ENCODE results near the gene PPP2R2B. TPM values are rescaled to one million over a fixed set of nuclear protein-coding genes. Genes with fewer than 3 reads are reported as not detected.

PPP2R2B gene
- polyA plus RNA-seq, 3 donors: 0.08 TPM; not detected in 2

DNA sequence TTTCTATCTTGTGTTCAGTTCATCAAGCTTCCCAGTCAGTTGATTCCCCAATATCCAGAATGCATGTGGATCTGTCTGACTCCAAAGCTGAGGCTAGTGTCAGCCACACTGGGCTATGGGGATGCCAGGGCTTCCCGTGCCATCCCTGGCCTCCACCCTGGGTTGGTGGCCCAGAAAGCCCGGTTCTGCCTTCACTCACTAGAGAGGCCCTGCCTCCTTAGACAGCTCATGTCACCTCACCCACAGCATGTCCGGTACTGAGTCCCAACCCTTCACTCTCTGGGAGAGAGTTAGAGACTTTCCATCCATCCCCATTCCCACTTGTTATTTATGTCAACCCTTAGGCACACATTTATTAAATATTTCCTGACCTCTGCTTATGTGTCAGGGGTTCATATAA is 243.1 kb downstream of the PPP2R2B start:
- TF ChIP-seq, protein P1, sequence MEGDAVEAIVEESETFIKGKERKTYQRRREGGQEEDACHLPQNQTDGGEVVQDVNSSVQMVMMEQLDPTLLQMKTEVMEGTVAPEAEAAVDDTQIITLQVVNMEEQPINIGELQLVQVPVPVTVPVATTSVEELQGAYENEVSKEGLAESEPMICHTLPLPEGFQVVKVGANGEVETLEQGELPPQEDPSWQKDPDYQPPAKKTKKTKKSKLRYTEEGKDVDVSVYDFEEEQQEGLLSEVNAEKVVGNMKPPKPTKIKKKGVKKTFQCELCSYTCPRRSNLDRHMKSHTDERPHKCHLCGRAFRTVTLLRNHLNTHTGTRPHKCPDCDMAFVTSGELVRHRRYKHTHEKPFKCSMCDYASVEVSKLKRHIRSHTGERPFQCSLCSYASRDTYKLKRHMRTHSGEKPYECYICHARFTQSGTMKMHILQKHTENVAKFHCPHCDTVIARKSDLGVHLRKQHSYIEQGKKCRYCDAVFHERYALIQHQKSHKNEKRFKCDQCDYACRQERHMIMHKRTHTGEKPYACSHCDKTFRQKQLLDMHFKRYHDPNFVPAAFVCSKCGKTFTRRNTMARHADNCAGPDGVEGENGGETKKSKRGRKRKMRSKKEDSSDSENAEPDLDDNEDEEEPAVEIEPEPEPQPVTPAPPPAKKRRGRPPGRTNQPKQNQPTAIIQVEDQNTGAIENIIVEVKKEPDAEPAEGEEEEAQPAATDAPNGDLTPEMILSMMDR (IDR thresholded peaks at IDR 0.05): no peak
- H3K27me3 ChIP-seq (ENCODE audit: control insufficient read depth in 2 of 2, insufficient read depth in 2 of 2, low read length in 2 of 2): no peaks in the 10 kb centered on the region
- no peaks in the 10 kb centered on the region for H3K4me1 ChIP-seq (ENCODE audit: control insufficient read depth in 1 of 2, insufficient read depth in 2 of 2, low read length in 2 of 2)
- 86% methylated on average over 1 of the region's 3 CpGs for WGBS (ENCODE audit: insufficient coverage)
- Mint-ChIP-seq H3K36me3 (no peaks in the 10 kb centered on the region), H3K9me3 (peaks cover 0 to 2% (median 0%) of the 10 kb centered on the region in 7 donors), H3K4me1 (no peaks in the 10 kb centered on the region), H3K4me3 (no peak overlapping the region), H3K27me3 (ENCODE audit: low read depth in 3 of 3) (peaks cover 0 to 1% (median 1%) of the 10 kb centered on the region in 3 donors), H3K27ac (no peak overlapping the region)
- H3K36me3 ChIP-seq (replicated peaks in 1 of 2; ENCODE audit: control insufficient read depth in 1 of 2, insufficient read depth in 2 of 2, low read length in 2 of 2): no peaks in the 10 kb centered on the region
- H3K9ac ChIP-seq (ENCODE audit: insufficient read depth, low read length, poor library complexity, severe bottlenecking): no peak overlapping the region
- no peak overlapping the region for H3K27ac ChIP-seq (ENCODE audit: low read depth in 1 of 2, low read length in 2 of 2)
- no peak for DNase-seq
- no peaks in the 10 kb centered on the region for H3K79me2 ChIP-seq (ENCODE audit: insufficient read depth, low read length)
- H2AFZ ChIP-seq (ENCODE audit: insufficient read depth, low read depth, low read length, poor library complexity, severe bottlenecking): no peak overlapping the region
- no peaks in the 10 kb centered on the region for H3K9me3 ChIP-seq (replicated peaks in 1 of 2; ENCODE audit: control insufficient read depth in 1 of 2, insufficient read depth in 1 of 2, low read length in 2 of 2)
- no peak overlapping the region for H3K4me2 ChIP-seq (replicated peaks; ENCODE audit: extremely low read depth, low read length, poor library complexity, severe bottlenecking)
- intact Hi-C loops (cut with micrococcal nuclease): no loop called here
- H4K20me1 ChIP-seq (ENCODE audit: insufficient read depth, low read length): no peaks in the 10 kb centered on the region
- no peak overlapping the region for H3K4me3 ChIP-seq (replicated peaks in 1 of 3; ENCODE audit: low read depth in 2 of 3, low read length in 3 of 3)

DNA sequence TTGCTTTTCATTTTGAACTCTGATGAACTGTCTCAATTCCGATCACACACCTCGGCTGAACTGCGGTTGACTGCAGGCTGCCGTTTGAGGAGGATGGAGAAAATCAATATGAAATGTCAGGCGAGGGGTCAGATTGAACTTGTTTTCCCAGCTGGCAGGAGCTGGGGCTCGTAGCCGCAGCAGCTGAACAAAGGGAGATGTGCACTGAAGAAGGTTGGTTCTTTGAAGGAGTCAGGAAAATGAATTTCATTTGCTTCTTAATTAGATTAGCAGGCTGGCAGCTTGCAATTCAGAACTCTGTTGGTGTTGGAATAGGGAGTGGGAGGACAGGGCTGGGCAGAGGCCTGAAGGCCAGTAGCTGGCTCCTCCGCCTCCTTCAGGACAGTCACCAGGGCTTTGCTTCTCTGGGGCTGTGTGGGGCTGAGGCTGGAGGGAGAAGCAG is 245.2 kb downstream of the PPP2R2B start:
- H3K27ac Mint-ChIP-seq: no peak overlapping the region
- Histone ChIP-seq H3K36me3 (replicated peaks in 1 of 2; ENCODE audit: control insufficient read depth in 1 of 2, insufficient read depth in 2 of 2, low read length in 2 of 2) (no peaks in the 10 kb centered on the region), H3K79me2 (ENCODE audit: insufficient read depth, low read length) (no peaks in the 10 kb centered on the region), H3K9ac (ENCODE audit: insufficient read depth, low read length, poor library complexity, severe bottlenecking) (no peak overlapping the region), H4K20me1 (ENCODE audit: insufficient read depth, low read length) (no peaks in the 10 kb centered on the region), H3K4me2 (replicated peaks; ENCODE audit: extremely low read depth, low read length, poor library complexity, severe bottlenecking) (no peak overlapping the region), H3K4me3 (replicated peaks in 1 of 3; ENCODE audit: low read depth in 2 of 3, low read length in 3 of 3) (no peak overlapping the region), H3K27me3 (ENCODE audit: control insufficient read depth in 2 of 2, insufficient read depth in 2 of 2, low read length in 2 of 2) (no peaks in the 10 kb centered on the region), H3K4me1 (ENCODE audit: control insufficient read depth in 1 of 2, insufficient read depth in 2 of 2, low read length in 2 of 2) (no peaks in the 10 kb centered on the region), H2AFZ (ENCODE audit: insufficient read depth, low read depth, low read length, poor library complexity, severe bottlenecking) (no peak overlapping the region), H3K9me3 (replicated peaks in 1 of 2; ENCODE audit: control insufficient read depth in 1 of 2, insufficient read depth in 1 of 2, low read length in 2 of 2) (no peaks in the 10 kb centered on the region), H3K27ac (ENCODE audit: low read depth in 1 of 2, low read length in 2 of 2) (no peak overlapping the region)
- no peak for DNase-seq
- H3K9me3 Mint-ChIP-seq: peaks cover 0 to 2% (median 0%) of the 10 kb centered on the region in 7 donors
- H3K4me1 Mint-ChIP-seq: no peaks in the 10 kb centered on the region
- H3K36me3 Mint-ChIP-seq: no peaks in the 10 kb centered on the region
- H3K27me3 Mint-ChIP-seq (ENCODE audit: low read depth in 3 of 3): peaks cover 0 to 1% (median 1%) of the 10 kb centered on the region in 3 donors
- intact Hi-C loops (cut with micrococcal nuclease): no loop called here
- no peak overlapping the region for H3K4me3 Mint-ChIP-seq
- WGBS (ENCODE audit: insufficient coverage): 93% methylated on average over 8 of the region's 8 CpGs
- TF ChIP-seq, protein P1 (IDR thresholded peaks at IDR 0.05): no peak
